NCI-H2196 (cell line): ENCODE results near the gene ZFPM1.

Experiments used
- DNase-seq: peaks from one replicate; lab custom pipeline; 2025; ENCODE audit not compliant: unreplicated experiment; lab: John Stamatoyannopoulos, UW

The ZFPM1 gene

DNA sequence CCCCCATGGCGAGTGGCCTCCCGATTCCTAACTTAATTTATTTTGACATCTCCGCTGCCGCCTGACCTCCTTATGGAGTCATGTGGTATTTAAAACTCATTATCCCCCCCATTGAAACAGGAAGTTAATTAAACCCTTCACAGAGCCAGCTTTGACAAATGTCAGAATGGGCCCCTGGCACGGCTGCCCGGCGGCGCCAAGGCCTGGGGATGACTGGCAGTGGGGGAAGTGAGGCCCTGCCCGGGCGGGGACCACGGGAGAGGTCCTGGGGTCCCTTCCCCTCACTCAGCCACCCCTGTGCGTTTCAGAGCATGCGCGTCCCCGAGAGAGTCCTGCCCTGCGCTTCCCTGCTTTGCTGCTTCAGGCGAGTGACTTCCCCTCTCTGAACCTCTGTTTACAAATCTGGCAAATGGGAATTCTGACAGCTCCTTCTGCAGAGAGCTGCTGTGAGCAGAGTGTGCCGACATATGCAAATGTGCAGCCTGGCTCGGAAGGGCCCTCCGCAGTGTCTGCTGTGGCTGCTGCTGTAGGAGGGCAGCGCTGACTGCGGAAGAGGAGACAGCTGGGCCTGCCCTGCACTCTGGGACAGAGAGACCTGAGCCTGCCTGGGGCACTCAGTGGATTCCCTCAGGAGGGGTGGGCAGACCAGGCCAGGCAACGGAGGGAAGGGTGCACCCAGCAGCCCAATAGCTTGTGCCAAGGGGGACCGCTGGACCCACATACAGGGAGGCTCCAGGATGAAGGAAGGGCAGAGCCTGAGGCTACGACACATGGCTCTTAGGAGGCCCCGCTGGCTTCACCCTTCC lies 4.4 kb upstream of the ZFPM1 start:
- DNase-seq = no peak

DNA sequence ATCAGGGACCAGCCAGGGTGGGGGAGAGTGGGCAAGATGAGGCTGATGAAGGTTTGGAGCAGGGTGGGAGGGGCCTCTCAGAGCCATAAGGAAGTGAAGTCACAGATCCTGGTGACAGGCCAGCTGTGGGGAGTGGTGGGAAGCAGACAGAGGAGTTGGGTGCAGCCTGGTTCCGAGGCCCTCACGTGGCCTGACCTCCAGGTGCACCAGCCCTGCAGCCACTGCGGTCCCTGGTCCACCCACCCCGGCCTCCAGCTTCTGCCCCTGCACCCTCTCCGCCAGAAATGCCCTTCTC lies 3.9 kb upstream of the ZFPM1 start:
- DNase-seq = no peak

- peak; percentile 22 for DNase-seq
Observed at GRCh38 chr16:88451586-88452481, 1.2 kb upstream of the ZFPM1 start.

GRCh38 chr16:88452482-88453216 lies 431 bp upstream of the ZFPM1 start:
- peak; percentile 91 for DNase-seq

- no peak for DNase-seq
Observed at GRCh38 chr16:88453611-88454522, 787 bp downstream of the ZFPM1 start.

DNA sequence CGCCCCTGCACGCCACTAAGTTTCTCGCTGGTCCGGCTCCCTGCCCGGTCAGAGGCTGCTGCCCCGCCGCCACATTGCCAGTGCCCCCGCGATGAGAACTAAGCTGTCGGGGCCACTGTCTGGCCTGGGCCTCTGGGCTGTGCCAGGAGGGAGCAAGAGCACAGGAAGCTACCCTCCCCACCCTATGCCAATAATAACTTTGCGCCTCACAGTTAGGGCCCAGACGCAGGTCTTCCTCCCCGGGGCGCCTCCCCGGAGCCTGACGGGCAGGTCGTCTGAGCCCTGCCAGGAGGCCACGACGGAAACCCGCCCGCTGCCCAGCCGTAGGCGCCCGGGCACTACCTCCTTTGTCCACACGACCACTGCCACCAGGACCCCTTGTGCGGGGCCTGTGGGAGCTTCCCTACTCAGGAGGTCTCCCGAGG lies 1.5 kb downstream of the ZFPM1 start:
- peak; percentile 13 for DNase-seq

- DNase-seq = peak; percentile 43
Observed at GRCh38 chr16:88455610-88456355, 2.7 kb downstream of the ZFPM1 start.

GRCh38 chr16:88456356-88457292 lies 3.5 kb downstream of the ZFPM1 start:
- no peak for DNase-seq

- DNase-seq = no peak
Observed at GRCh38 chr16:88458039-88458772, 5.1 kb downstream of the ZFPM1 start.

DNA sequence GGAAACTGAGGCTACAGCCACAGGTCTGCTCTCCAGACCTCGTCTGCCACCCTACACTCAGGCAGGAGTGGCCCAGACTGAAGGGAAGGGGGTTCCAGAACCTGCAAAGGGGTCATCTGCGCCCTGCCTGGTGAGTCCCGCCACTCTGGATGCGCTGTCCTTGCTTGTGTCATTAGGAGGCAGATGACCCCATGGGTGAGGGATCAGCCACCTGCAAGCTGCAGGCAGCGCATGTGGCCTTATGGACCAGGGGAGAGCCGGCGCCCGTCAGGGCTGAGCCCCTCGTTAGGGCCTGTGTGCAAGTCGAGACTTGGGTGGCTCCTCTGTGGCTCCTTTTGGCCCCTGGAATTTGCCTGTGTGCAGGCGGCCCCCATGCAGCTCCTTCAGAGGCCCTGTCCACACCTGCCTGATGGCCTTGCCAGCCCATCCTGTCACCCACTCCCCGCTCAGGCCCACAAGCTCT lies 5.7 kb downstream of the ZFPM1 start:
- no peak for DNase-seq

- no peak for DNase-seq
Observed at GRCh38 chr16:88459366-88460073, 6.4 kb downstream of the ZFPM1 start.

DNA sequence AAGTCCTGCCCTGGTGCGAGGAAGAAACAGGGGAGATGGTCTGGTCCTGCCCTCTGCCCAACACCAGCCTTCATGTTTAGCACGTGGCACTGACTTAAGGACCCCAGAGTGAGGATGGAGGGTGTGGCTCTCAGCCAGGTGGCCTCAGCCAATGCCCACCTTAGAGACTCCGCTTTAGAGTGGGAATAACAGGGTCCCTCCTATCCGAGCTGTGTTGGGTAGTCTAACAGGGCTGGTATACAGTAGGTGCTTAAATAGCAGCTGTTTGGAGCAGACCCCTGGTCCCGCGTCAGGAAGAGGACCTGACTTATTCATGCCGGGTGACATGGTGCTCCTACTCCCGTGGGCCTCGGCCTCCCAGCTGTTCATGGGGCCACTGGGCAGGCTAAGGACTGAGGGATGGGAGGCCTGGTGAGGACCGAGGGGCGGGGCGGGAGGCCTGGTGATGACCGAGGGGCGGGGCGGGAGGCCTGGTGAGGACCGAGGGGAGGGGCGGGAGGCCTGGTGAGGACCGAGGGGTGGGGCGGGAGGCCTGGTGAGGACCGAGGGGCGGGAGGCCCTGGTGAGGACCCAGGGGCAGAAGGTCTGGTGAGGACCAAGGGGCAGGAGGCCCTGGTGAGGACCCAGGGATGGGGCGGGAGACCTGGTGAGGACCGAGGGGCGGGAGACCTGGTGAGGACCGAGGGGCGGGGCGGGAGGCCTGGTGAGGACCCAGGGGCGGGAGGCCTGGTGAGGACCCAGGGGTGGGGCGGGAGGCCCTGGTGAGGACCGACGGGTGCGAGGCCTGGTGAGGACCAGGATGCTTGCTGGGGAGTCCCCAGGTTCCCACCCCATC lies 7.6 kb downstream of the ZFPM1 start:
- DNase-seq = no peak

GRCh38 chr16:88461331-88462269 lies 8.5 kb downstream of the ZFPM1 start:
- no peak for DNase-seq

DNA sequence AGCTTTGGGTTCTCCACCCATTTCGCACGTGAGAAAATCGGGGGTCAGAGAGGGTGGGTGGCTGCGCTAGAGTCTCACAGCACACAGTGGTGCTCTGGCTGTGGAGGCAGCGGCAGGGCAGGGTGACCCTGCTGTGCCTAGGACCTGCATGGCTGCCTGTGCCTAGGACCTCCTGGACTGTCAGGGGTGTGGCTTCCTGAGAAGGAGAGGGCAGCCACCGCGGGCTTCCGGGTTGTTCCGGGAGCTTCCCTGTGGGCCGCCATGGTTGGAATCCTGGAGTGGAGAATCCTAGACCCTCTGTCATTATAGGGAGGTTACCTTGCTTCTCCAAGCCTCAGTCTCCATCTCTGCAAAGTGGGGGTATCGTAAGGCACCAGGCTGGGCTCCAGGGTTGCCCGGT lies 9.3 kb downstream of the ZFPM1 start:
- no peak for DNase-seq

- no peak for DNase-seq
Observed at GRCh38 chr16:88463411-88463810, 10.3 kb downstream of the ZFPM1 start.
